Nephron (organoid): Measurements from ENCODE around the gene GPR25.

ENCODE experiments used
- H3K27ac Mint-ChIP-seq, 3 experiments: 2 replicates each; pipeline ENCODE4 v1.8.0; 2020; ENCODE audit warnings: mixed read lengths in 3 of 3, mild to moderate bottlenecking in 2 of 3, moderate library complexity in 1 of 3
- H3K27me3 Mint-ChIP-seq: 2 replicates; pipeline ENCODE4 v1.8.0; 2021; ENCODE audit warnings: low read depth, mild to moderate bottlenecking, moderate library complexity, mixed read lengths
- H3K36me3 Mint-ChIP-seq: 2 replicates; pipeline ENCODE4 v1.8.0; 2020; ENCODE audit warnings: low read depth, mixed read lengths
- H3K4me1 Mint-ChIP-seq: 2 replicates; pipeline ENCODE4 v1.8.0; 2020; ENCODE audit warnings: mixed read lengths
- H3K4me3 Mint-ChIP-seq, 3 experiments: 2 replicates each; pipeline ENCODE4 v1.8.0; 2020; ENCODE audit warnings: mild to moderate bottlenecking in 3 of 3, mixed read lengths in 3 of 3, moderate library complexity in 2 of 3
- H3K9me3 Mint-ChIP-seq: 2 replicates; pipeline ENCODE4 v1.8.0; 2020; ENCODE audit warnings: mixed read lengths
- TF ChIP-seq, protein P1 (sequence below), 3 experiments: fragments of 200-600 bp; sonication (generic); IDR thresholded peaks; one replicate each; pipeline ENCODE4 v1.5.0; 2021; ENCODE audit warnings: antibody characterized with exemption in 3 of 3; ENCODE audit not compliant: unreplicated experiment in 3 of 3

The GPR25 gene

GRCh38 chr1:200887772-200888348, 15.1 kb downstream of the GPR25 start:
- Mint-ChIP-seq H3K27ac (peak overlapping the region in 1 of 3 experiments; percentile 29), H3K27me3 (peaks cover 29% of the 10 kb centered on the region), H3K9me3 (no peaks in the 10 kb centered on the region), H3K4me3 (peak overlapping the region; percentile 17 to 51 (median 36)), H3K36me3 (no peaks in the 10 kb centered on the region), H3K4me1 (peaks cover 32% of the 10 kb centered on the region)
- TF ChIP-seq, protein P1, sequence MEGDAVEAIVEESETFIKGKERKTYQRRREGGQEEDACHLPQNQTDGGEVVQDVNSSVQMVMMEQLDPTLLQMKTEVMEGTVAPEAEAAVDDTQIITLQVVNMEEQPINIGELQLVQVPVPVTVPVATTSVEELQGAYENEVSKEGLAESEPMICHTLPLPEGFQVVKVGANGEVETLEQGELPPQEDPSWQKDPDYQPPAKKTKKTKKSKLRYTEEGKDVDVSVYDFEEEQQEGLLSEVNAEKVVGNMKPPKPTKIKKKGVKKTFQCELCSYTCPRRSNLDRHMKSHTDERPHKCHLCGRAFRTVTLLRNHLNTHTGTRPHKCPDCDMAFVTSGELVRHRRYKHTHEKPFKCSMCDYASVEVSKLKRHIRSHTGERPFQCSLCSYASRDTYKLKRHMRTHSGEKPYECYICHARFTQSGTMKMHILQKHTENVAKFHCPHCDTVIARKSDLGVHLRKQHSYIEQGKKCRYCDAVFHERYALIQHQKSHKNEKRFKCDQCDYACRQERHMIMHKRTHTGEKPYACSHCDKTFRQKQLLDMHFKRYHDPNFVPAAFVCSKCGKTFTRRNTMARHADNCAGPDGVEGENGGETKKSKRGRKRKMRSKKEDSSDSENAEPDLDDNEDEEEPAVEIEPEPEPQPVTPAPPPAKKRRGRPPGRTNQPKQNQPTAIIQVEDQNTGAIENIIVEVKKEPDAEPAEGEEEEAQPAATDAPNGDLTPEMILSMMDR (IDR thresholded peaks at IDR 0.05; ENCODE audit: unreplicated experiment in 3 of 3), result no peak

DNA sequence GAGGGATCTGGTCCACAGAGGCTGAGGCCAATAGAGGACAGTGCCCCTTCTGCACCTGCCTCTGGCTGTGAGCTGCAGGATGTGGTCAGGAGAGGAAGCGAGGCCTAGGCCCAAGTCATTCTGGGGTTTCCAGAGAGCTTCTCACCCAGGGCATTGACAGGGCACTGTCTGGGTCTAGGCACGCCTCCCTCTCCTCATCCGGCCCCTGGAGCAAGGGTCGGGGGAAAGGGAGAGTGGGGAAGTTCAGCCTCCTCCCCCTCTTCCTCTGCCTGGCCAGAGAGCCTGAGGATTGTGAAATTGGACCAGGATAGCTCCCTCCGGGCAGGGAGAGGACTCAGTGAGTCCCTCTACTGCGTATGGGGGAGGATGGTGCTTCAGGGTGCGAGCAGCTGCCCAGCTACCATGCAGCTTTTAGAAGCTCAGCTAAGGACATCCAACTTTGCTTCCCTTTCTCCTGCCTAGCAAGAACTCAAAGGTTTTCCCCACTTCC, 15.6 kb downstream of the GPR25 start:
- Mint-ChIP-seq H3K36me3 (no peaks in the 10 kb centered on the region), H3K27ac (no peak overlapping the region), H3K9me3 (no peaks in the 10 kb centered on the region), H3K4me1 (peaks cover 37% of the 10 kb centered on the region), H3K27me3 (peaks cover 30% of the 10 kb centered on the region), H3K4me3 (no peak overlapping the region)
- TF ChIP-seq, protein P1 (IDR thresholded peaks at IDR 0.05; ENCODE audit: unreplicated experiment in 3 of 3), result no peak

GRCh38 chr1:200889571-200889970, 16.8 kb downstream of the GPR25 start:
- TF ChIP-seq, protein P1 (IDR thresholded peaks at IDR 0.05; ENCODE audit: unreplicated experiment in 3 of 3), result no peak
- peak overlapping the region; percentile 17 to 95 (median 22) for H3K4me3 Mint-ChIP-seq
- peak overlapping the region in 1 of 3 experiments; percentile 12 for H3K27ac Mint-ChIP-seq
- H3K9me3 Mint-ChIP-seq, result no peaks in the 10 kb centered on the region
- peaks cover 34% of the 10 kb centered on the region for H3K27me3 Mint-ChIP-seq
- H3K36me3 Mint-ChIP-seq, result no peaks in the 10 kb centered on the region
- peaks cover 49% of the 10 kb centered on the region for H3K4me1 Mint-ChIP-seq

DNA sequence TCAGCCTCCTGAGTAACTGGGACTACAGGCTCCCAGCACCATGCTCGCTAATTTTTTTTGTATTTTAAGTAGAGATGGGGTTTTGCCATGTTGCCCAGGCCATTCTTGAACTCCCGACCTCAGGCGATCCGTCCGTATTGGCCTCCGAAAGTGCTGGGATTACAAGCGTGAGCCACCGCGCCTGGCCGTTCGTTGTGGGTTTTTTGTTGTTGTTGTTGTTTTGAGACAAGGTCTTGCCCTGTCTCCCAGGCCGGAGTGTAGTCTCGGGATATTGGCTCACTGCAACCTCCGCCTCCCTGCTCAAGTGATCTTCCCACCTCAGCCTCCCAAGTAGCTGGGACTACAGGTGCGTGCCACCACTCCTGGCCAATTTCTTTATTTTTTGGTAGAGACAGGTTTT, 17.2 kb downstream of the GPR25 start:
- no peak overlapping the region for H3K27ac Mint-ChIP-seq

DNA sequence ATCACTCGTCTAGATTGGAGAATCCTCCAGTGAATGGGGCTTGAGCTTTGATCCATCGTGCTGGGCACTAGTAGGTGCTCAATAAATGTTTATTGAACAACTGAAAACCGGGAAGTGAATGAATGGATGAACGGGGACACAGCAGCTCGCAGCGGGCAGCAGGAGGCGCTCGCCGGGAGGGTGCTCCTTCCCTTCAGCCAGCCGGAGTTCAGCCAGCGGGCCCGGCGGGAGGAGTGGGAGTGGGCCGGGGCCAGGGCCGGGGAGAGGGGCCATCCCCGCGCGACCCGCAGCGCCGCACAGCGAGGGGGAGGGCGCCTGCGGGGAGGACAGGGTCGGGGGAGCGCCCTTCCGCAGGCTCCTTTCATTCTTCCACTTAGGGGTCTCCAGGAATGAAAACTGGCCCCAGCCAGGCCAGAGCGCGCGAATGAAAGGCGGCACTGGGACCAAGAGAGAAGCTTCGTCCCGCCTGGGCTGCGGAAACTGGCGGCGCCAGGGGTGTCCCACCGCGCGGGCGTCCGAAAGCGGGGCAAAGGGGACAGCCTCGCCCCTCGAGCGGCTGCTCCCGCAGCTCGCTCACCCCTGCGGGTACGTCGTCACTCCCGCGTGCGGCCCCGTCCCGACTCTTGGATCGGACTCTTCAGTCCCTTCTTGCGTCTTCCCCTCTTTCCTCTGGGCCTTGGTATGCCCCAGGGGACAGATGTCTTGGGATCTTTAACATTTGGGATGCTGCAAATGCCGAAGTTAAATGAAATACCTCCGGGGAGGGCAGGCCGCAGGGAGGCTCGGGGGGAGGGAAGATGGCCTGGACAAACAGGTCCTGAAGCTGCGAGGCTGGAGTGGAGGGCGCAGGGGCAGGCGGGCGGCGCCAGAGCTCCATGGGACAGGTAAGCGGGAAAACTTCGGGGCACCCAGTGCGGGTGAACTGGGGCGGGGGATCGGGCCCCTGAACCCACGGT, 18.3 kb downstream of the GPR25 start:
- H3K27me3 Mint-ChIP-seq, result peaks cover 34% of the 10 kb centered on the region
- peaks cover 58% of the 10 kb centered on the region for H3K4me1 Mint-ChIP-seq
- no peaks in the 10 kb centered on the region for H3K9me3 Mint-ChIP-seq
- peak overlapping the region; percentile 99 to 100 (median 99) for H3K27ac Mint-ChIP-seq
- TF ChIP-seq, protein P1 (IDR thresholded peaks at IDR 0.05; ENCODE audit: unreplicated experiment in 3 of 3), result peak; percentile 63 to 82 (median 64)
- peak overlapping the region; percentile 95 to 97 (median 97) for H3K4me3 Mint-ChIP-seq
- no peaks in the 10 kb centered on the region for H3K36me3 Mint-ChIP-seq

More for the DNA sequence above, 17.2 kb downstream of the GPR25 start:
- TF ChIP-seq, protein P1 (IDR thresholded peaks at IDR 0.05; ENCODE audit: unreplicated experiment in 3 of 3), result no peak
- Mint-ChIP-seq H3K4me3 (peak overlapping the region; percentile 22 to 95 (median 25)), H3K27me3 (peaks cover 34% of the 10 kb centered on the region), H3K9me3 (no peaks in the 10 kb centered on the region), H3K4me1 (peaks cover 49% of the 10 kb centered on the region), H3K36me3 (no peaks in the 10 kb centered on the region)
